Neural cell (in vitro differentiated cells): ENCODE measurements around the gene VPS37B. TPM values are rescaled to one million over a fixed set of nuclear protein-coding genes. Genes with fewer than 3 reads are reported as not detected.

Source experiments
- H2AFZ ChIP-seq: fragments of 200-600, 300-800 bp; sonication (generic), shearing (Covaris generic); 2 replicates; pipeline ENCODE4 v1.6.0; 2014; ENCODE audit warnings: low read depth, mild to moderate bottlenecking, antibody characterized with exemption, low read length, moderate library complexity
- H3F3A ChIP-seq: fragments of 200-600 bp; shearing (Covaris generic); 2 replicates; pipeline ENCODE4 v1.6.1; 2016; ENCODE audit warnings: mild to moderate bottlenecking, moderate library complexity, mixed read lengths, antibody characterized with exemption, low read length; ENCODE audit not compliant: insufficient read depth, poor library complexity, severe bottlenecking
- H3K27ac ChIP-seq: fragments of 200-600, 300-800 bp; sonication (generic), shearing (Covaris generic); 2 replicates; pipeline ENCODE4 v1.5.1; 2014; ENCODE audit warnings: mild to moderate bottlenecking, low read length, moderate library complexity
- H3K27me3 ChIP-seq: fragments of 300-800, 200-600 bp; sonication (generic), shearing (Covaris generic); 2 replicates; pipeline ENCODE4 v1.6.0; 2014; ENCODE audit warnings: mild to moderate bottlenecking, low read depth, low read length, moderate library complexity; ENCODE audit not compliant: insufficient read depth
- H3K36me3 ChIP-seq: fragments of 300-800, 200-600 bp; sonication (generic), shearing (Covaris generic); 2 replicates; pipeline ENCODE4 v1.5.1; 2014; ENCODE audit warnings: mild to moderate bottlenecking, antibody characterized with exemption, low read length, moderate library complexity; ENCODE audit not compliant: insufficient read depth
- H3K4me2 ChIP-seq: fragments of 300-800, 200-600 bp; sonication (generic), shearing (Covaris generic); 2 replicates; pipeline ENCODE4 v1.6.0; 2014; ENCODE audit warnings: mild to moderate bottlenecking, low read length
- H3K4me3 ChIP-seq: fragments of 300-800, 200-600 bp; sonication (generic), shearing (Covaris generic); 2 replicates; pipeline ENCODE4 v1.5.1; 2014; ENCODE audit warnings: mild to moderate bottlenecking, low read length, moderate library complexity
- H3K79me2 ChIP-seq: fragments of 200-600 bp; shearing (Covaris generic); replicated peaks from 2 replicates; pipeline ENCODE4 v1.6.0; 2014; ENCODE audit warnings: mild to moderate bottlenecking, low read length, moderate library complexity; ENCODE audit not compliant: insufficient read depth
- H3K9ac ChIP-seq: fragments of 300-800, 200-600 bp; sonication (generic), shearing (Covaris generic); 2 replicates; pipeline ENCODE4 v1.6.1; 2016; ENCODE audit warnings: mild to moderate bottlenecking, low read length, mixed read lengths
- H3K9me2 ChIP-seq: fragments of 200-600 bp; shearing (Covaris generic); 2 replicates; pipeline ENCODE4 v1.6.1; 2016; ENCODE audit warnings: mild to moderate bottlenecking, low read length, mixed read lengths; ENCODE audit not compliant: insufficient read depth
- H3K9me3 ChIP-seq: fragments of 200-600, 300-800 bp; sonication (generic), shearing (Covaris generic); 2 replicates; pipeline ENCODE4 v1.6.1; 2016; ENCODE audit warnings: mild to moderate bottlenecking, mixed run types, low read length, moderate library complexity, mixed read lengths
- H4K20me1 ChIP-seq: fragments of 200-600 bp; shearing (Covaris generic); 2 replicates; pipeline ENCODE4 v1.6.1; 2016; ENCODE audit warnings: mild to moderate bottlenecking, mixed run types; ENCODE audit not compliant: insufficient read depth
- CTCF ChIP-seq: fragments of 450-650 bp; IDR thresholded peaks from 2 replicates; pipeline ENCODE4 v1.5.1; 2014; ENCODE audit warnings: antibody characterized with exemption, mild to moderate bottlenecking, moderate library complexity; ENCODE audit not compliant: poor library complexity, severe bottlenecking
- EP300 ChIP-seq: fragments of 450-650 bp; conservative IDR thresholded peaks from 2 replicates; pipeline ENCODE4 v1.6.1; 2014; ENCODE audit warnings: antibody characterized with exemption, mild to moderate bottlenecking, moderate library complexity; ENCODE audit not compliant: poor library complexity, severe bottlenecking
- EZH2 ChIP-seq: fragments of 200-600, 300-800 bp; shearing (Covaris generic), sonication (generic); IDR thresholded peaks from 2 replicates; pipeline ENCODE4 v1.6.1; 2014; ENCODE audit warnings: antibody characterized with exemption, low read length, borderline replicate concordance, mild to moderate bottlenecking; ENCODE audit not compliant: insufficient read depth, poor library complexity, severe bottlenecking
- MXI1 ChIP-seq: fragments of 450-650 bp; conservative IDR thresholded peaks from 2 replicates; pipeline ENCODE4 v1.6.1; 2014; ENCODE audit warnings: antibody characterized with exemption, mild to moderate bottlenecking; ENCODE audit not compliant: poor library complexity, severe bottlenecking
- POLR2AphosphoS5 ChIP-seq: IDR thresholded peaks from 2 replicates; pipeline ENCODE4 v1.6.1; 2012
- RAD21 ChIP-seq: fragments of 450-650 bp; conservative IDR thresholded peaks from 2 replicates; pipeline ENCODE4 v1.6.1; 2014; ENCODE audit warnings: antibody characterized with exemption, mild to moderate bottlenecking, moderate library complexity
- REST ChIP-seq: IDR thresholded peaks from 2 replicates; pipeline ENCODE4 v1.6.1; 2012; ENCODE audit warnings: borderline replicate concordance
- SMC3 ChIP-seq: fragments of 450-650 bp; conservative IDR thresholded peaks from 2 replicates; pipeline ENCODE4 v1.6.1; 2014; ENCODE audit warnings: antibody characterized with exemption, mild to moderate bottlenecking, moderate library complexity; ENCODE audit not compliant: poor library complexity
- TAF1 ChIP-seq: IDR thresholded peaks from 2 replicates; pipeline ENCODE4 v1.6.1; 2012; ENCODE audit warnings: low read depth
- polyA plus RNA-seq: library from polyadenylated mRNA; depleted of rRNA; stranded (reverse); fragments of >200 nt; gene quantifications from 2 replicates; pipeline ENCODE4 v1.2.3, GENCODE V29; 2014

The VPS37B gene
- polyA plus RNA-seq, 1 donor from 2014 or later = 30.2 TPM

GRCh38 chr12:122937622-122938091, 41.7 kb upstream of the VPS37B start:
- H3K79me2 ChIP-seq = no peaks in the 10 kb centered on the region
- no peaks in the 10 kb centered on the region for H3K9me3 ChIP-seq
- TF ChIP-seq TAF1 = no peak
- no peak overlapping the region for H3K27ac ChIP-seq
- H2AFZ ChIP-seq = no peak overlapping the region
- no peaks in the 10 kb centered on the region for H3F3A ChIP-seq
- H3K36me3 ChIP-seq = no peaks in the 10 kb centered on the region
- H3K9ac ChIP-seq = no peak overlapping the region
- H3K9me2 ChIP-seq = no peaks in the 10 kb centered on the region
- no peak overlapping the region for H3K4me2 ChIP-seq
- H3K27me3 ChIP-seq = no peaks in the 10 kb centered on the region
- H4K20me1 ChIP-seq = no peaks in the 10 kb centered on the region
- H3K4me3 ChIP-seq = no peak overlapping the region

GRCh38 chr12:122935318-122935717, 39.4 kb upstream of the VPS37B start:
- TF ChIP-seq POLR2AphosphoS5 (no peak), SMC3 (no peak)
- no peak overlapping the region for H3K4me3 ChIP-seq
- H3K27me3 ChIP-seq = no peaks in the 10 kb centered on the region
- H3K79me2 ChIP-seq = no peaks in the 10 kb centered on the region
- no peak overlapping the region for H3K27ac ChIP-seq
- no peak overlapping the region for H3K9ac ChIP-seq
- H3K9me3 ChIP-seq = no peaks in the 10 kb centered on the region
- no peak overlapping the region for H2AFZ ChIP-seq
- H4K20me1 ChIP-seq = no peaks in the 10 kb centered on the region
- H3F3A ChIP-seq = no peaks in the 10 kb centered on the region
- no peaks in the 10 kb centered on the region for H3K9me2 ChIP-seq
- H3K36me3 ChIP-seq = no peaks in the 10 kb centered on the region
- no peak overlapping the region for H3K4me2 ChIP-seq

GRCh38 chr12:122934722-122935121, 38.8 kb upstream of the VPS37B start:
- H3K27ac ChIP-seq = no peak overlapping the region
- H3K79me2 ChIP-seq = no peaks in the 10 kb centered on the region
- H3F3A ChIP-seq = no peaks in the 10 kb centered on the region
- TF ChIP-seq REST = no peak
- no peak for TF ChIP-seq TAF1
- TF ChIP-seq EZH2 = no peak
- no peak for TF ChIP-seq MXI1
- H3K9me2 ChIP-seq = no peaks in the 10 kb centered on the region
- H3K4me2 ChIP-seq = no peak overlapping the region
- H3K36me3 ChIP-seq = no peaks in the 10 kb centered on the region
- H3K9me3 ChIP-seq = no peaks in the 10 kb centered on the region
- no peaks in the 10 kb centered on the region for H3K27me3 ChIP-seq
- no peak overlapping the region for H3K4me3 ChIP-seq
- H4K20me1 ChIP-seq = no peaks in the 10 kb centered on the region
- no peak overlapping the region for H3K9ac ChIP-seq
- H2AFZ ChIP-seq = no peak overlapping the region

DNA sequence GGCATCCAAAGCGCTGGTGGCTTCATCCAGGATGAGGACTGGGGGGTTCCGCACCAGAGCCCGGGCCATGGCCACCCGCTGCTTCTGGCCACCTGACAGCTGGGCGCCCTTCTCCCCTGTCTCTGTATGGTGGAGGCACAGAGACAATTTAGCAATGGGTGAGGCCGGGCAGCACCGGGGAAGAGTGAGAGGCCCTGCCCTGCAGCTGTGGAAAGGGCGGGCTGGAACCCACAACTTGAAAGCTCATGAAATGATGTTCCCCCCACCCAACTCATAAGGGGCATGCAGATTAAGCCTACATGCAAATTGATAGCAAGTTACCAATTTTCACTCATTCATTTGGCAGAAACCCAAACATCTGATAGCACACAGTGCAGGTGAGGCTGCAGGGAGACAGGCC, 36.3 kb upstream of the VPS37B start:
- Histone ChIP-seq H3K9me3 (no peaks in the 10 kb centered on the region), H4K20me1 (no peaks in the 10 kb centered on the region), H3K9ac (no peak overlapping the region), H3K4me3 (no peak overlapping the region), H3K4me2 (no peak overlapping the region), H3K79me2 (no peaks in the 10 kb centered on the region), H2AFZ (no peak overlapping the region), H3K27me3 (no peaks in the 10 kb centered on the region), H3K27ac (no peak overlapping the region), H3F3A (no peaks in the 10 kb centered on the region), H3K9me2 (no peaks in the 10 kb centered on the region), H3K36me3 (no peaks in the 10 kb centered on the region)
- TF ChIP-seq RAD21 (no peak), REST (no peak), MXI1 (no peak), POLR2AphosphoS5 (no peak), SMC3 (no peak), EZH2 (no peak), EP300 (no peak), CTCF (no peak), TAF1 (no peak)
